T-helper 17 cell (primary cell): ENCODE measurements around the gene HID1. TPM values are rescaled to one million over a fixed set of nuclear protein-coding genes. Genes with fewer than 3 reads are reported as not detected.

ENCODE experiments used
- ATAC-seq: fragments of 150-1000 bp; cut with Tn5 transposase; 2 replicates; pipeline ENCODE4 v1.10.0; 2021; ENCODE audit warnings: mild to moderate bottlenecking, moderate library complexity
- DNase-seq, 3 donors: peaks; one replicate each; pipeline versions ENCODE4 v3.0.0 to v3.0.0-alpha.2; 2020 to 2021
- H3K9me3 ChIP-seq: one replicate; pipeline ENCODE4 v1.7.0; 2013; ENCODE audit warnings: low read length, mild to moderate bottlenecking; ENCODE audit not compliant: control insufficient read depth, poor library complexity, severe bottlenecking
- H3K27ac Mint-ChIP-seq: one replicate; pipeline ENCODE4 v1.8.0; 2022; ENCODE audit warnings: mild to moderate bottlenecking, moderate library complexity, mixed read lengths
- H3K27me3 Mint-ChIP-seq: one replicate; pipeline ENCODE4 v1.8.0; 2022; ENCODE audit warnings: mixed read lengths
- H3K36me3 Mint-ChIP-seq: one replicate; pipeline ENCODE4 v1.8.0; 2022; ENCODE audit warnings: low read depth, mixed read lengths
- H3K4me1 Mint-ChIP-seq: one replicate; pipeline ENCODE4 v1.8.0; 2022; ENCODE audit warnings: mild to moderate bottlenecking, mixed read lengths
- H3K4me3 Mint-ChIP-seq: one replicate; pipeline ENCODE4 v1.8.0; 2022; ENCODE audit warnings: mild to moderate bottlenecking, moderate library complexity, mixed read lengths
- total RNA-seq, 4 donors: library from RNA in 2 of 4; stranded (reverse) in 2 of 4; gene quantifications; one replicate each; pipeline ENCODE4 v1.2.3 and lab custom pipeline; 2022 to 2026

HID1 gene
- total RNA-seq, 2 donors from 2014 or later: 10.6 to 14.9 TPM

DNA sequence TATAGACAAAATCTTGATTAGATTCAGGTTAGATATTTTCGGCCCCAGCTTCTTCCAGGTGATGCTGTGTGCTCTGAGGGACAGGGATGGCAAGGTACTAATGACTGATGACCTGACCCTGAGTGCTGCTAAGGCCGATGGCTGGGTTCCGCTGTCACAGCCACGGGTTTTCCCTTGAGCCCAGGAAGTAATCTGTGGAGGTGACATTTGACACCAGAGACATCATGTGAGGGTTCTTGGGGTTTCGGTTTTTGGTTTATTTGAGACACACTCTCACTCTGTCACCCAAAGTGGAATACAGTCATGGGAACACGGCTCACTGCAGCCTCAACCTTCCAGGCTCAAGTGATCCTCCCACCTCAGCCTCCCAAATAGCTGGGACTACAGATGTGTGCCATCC is 27.0 kb downstream of the HID1 start:
- Mint-ChIP-seq H3K27me3 (peaks cover 43% of the 10 kb centered on the region), H3K4me3 (no peak overlapping the region), H3K27ac (no peak overlapping the region), H3K4me1 (no peaks in the 10 kb centered on the region), H3K36me3 (no peaks in the 10 kb centered on the region)
- no peak for DNase-seq
- H3K9me3 ChIP-seq: no peaks in the 10 kb centered on the region
- no peak for ATAC-seq

DNA sequence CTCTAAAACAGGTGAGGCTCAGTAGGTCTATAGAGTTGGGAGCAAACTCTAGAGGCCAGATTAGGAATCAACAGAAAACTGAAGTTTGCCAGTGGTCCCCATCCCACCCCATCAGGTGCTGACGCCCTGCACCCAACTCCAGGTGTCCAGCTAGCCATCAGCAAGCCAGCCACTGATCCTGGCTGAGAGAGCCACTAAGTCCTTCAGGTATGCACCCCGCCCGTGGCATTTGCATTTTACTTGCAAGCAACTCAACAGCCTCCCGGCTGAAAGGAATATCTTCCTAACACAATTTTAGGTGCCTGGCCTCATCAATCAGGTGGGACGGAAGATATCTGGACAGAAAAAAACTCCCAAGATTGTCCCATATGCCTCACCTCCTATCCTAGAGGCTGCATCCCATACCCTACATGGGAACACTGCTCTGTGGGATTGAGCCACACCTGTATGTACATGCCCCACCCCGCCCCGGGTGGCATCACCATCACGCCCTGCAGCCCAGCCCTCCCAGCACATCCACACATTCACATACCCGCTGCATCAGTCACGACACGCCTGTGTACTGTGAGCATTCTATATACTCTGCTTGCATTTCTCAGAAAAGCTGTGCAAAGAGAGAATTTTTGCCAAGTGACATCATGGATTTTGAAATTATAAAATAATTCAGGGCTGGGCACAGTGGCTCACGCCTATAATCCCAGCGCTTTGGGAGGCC is 28.6 kb downstream of the HID1 start:
- Mint-ChIP-seq H3K4me1 (peaks cover 3% of the 10 kb centered on the region), H3K27ac (no peak overlapping the region), H3K36me3 (peaks cover 4% of the 10 kb centered on the region), H3K4me3 (no peak overlapping the region), H3K27me3 (peaks cover 51% of the 10 kb centered on the region)
- DNase-seq (no peak), ATAC-seq (no peak)
- no peaks in the 10 kb centered on the region for H3K9me3 ChIP-seq

DNA sequence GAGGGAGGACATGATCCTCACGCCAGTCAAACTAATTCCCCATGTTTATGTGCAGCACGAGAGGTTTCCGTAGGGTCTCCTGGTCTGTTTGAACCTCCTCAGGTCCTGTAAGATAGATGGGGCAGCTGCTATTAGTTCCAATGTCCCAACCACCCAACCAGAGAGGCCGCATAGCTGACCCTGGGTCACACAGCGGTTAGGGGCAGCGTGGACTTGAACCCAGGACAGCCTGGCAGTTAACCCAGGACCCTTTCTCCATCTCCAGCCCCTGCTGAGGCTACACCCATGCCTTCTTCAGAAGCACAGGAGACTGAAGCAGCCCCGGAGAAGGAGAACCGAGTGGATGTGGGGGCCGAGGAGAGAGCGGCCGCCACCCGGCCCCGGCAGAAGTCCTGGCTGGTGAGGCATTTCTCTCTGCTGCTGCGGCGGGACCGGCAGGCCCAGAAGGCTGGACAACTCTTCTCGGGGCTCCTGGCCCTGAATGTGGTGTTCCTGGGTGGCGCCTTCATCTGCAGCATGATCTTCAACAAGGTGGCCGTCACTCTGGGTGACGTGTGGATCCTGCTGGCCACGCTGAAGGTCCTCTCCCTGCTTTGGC is 31.3 kb downstream of the HID1 start:
- no peaks in the 10 kb centered on the region for H3K9me3 ChIP-seq
- ATAC-seq (no peak), DNase-seq (no peak)
- Mint-ChIP-seq H3K4me1 (peaks cover 6% of the 10 kb centered on the region), H3K36me3 (peaks cover 6% of the 10 kb centered on the region), H3K27ac (no peak overlapping the region), H3K4me3 (no peak overlapping the region), H3K27me3 (peaks cover 66% of the 10 kb centered on the region)

DNA sequence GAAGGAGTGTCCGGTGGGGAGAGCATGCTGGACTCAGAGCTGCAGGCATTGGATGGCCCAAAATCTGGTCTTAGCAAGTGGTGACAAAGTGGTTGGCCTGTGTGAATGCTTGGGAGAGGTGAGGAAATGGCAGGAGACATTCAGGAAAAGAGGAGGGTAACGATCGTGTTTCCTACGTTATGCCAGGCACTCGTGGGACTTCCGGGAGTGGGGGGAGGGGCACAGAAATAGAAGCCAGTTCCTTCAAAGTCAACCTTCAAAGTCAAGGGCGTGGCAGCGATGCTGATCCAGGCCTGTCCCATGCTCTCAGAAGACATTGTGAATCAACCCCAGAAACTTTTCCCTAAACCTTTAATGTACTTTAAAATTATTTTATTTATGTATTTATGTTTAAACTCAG is 33.0 kb downstream of the HID1 start:
- Mint-ChIP-seq H3K4me3 (no peak overlapping the region), H3K36me3 (peaks cover 6% of the 10 kb centered on the region), H3K27me3 (peaks cover 71% of the 10 kb centered on the region), H3K27ac (no peak overlapping the region), H3K4me1 (peaks cover 6% of the 10 kb centered on the region)
- ATAC-seq (no peak), DNase-seq (no peak)
- H3K9me3 ChIP-seq: no peaks in the 10 kb centered on the region

DNA sequence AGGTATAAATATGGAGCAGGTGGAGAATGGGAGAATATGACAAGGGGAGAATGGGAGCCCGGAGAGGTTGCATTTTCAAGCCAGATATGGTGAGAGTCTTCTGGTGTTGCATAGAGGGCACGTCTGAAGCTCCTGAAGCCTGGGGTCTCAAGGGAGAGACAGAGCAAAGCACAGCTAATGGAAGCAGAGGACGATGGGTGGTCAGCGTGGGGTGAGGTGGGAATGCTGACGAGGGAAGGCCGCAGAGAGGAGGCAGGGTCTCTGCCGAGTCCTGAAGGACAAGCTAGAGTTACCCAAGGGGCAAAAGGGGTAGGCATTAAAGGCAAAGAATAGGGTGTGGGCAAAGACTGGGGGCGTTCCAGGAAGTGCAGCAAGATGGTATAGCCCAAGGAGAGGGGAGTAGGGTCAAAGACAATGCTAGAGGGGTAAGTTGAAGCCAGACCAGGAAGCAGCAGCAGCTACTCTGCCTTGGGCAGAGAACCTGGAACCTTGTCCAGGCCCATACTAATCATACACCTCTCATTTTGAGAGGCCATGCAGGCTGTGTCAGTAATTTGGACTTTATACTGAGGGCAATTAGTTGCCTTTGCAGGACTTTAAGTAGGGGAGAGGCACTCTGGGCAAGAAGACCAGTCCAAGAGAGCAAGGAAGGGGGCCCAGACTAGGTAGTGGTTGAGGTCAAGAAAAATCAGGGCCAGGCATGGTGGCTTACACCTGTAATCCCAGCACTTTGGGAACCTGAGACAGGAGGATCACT is 34.2 kb downstream of the HID1 start:
- Mint-ChIP-seq H3K27me3 (peaks cover 72% of the 10 kb centered on the region), H3K27ac (no peak overlapping the region), H3K36me3 (peaks cover 6% of the 10 kb centered on the region), H3K4me3 (no peak overlapping the region), H3K4me1 (peaks cover 6% of the 10 kb centered on the region)
- no peaks in the 10 kb centered on the region for H3K9me3 ChIP-seq
- no peak for DNase-seq
- no peak for ATAC-seq

DNA sequence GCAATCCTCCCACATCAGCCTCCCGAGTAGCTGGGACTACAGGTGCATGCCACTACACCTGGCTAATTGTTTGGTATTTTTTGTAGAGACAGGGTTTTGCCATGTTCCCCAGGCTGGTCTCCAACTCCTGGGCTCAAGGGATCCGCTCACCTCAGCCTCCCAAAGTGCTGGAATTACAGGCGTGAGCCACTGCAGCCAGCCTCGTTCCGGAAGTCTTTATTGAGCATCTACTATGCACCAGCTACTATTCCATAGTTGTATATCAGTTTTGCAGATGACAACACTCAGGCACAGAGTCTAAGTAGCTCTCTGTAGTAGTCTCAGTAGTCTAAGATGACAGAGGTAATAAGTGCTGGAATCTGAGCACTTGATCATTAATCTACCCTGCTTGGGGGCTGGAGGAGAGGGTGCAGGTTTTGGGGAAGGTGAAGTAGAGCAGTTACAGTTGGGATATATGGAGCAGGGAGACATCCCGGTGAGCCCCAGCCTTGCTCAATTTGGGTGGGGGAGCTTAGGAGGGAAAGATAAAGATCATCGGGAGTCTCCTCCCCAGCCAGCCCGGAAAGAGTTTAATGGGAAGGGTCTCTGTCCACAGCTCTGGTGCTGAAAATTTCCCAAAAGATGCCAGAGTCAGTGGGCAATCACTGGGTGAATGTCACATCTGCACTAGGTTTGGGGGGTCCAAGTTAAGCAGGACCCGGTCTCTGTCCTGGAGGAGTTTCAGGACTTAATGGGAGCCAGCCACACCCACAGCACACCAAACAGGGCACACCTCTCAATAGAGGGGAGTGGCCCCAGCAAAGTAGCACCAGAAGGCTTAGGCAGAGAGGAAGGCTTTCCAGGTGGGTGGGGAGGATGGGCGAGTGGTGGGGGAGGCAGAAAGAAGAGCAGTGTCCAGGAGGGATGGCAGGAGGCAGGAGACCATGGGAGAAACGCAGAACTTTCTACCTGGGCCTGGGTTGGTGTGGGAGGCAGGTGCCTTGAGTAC is 35.2 kb downstream of the HID1 start:
- DNase-seq (no peak), ATAC-seq (no peak)
- Mint-ChIP-seq H3K27ac (no peak overlapping the region), H3K4me1 (peaks cover 6% of the 10 kb centered on the region), H3K4me3 (no peak overlapping the region), H3K36me3 (peaks cover 6% of the 10 kb centered on the region), H3K27me3 (peaks cover 72% of the 10 kb centered on the region)
- no peaks in the 10 kb centered on the region for H3K9me3 ChIP-seq

DNA sequence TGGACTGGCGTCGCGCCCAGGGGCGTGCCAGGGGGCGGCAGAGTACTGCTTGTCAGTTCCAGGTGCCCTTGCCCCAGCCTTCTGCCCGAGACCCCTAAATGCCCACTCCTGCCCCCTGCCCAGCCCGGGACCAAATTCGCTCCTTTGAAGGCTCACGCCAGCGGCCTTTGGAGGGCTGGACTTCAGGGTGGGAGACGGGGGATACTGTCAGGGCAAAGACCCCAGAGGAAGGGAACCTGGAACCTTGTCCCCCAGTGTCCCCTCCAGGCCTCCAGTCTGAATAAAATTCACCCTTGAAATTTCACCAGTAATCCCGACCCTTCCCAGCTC is 36.1 kb downstream of the HID1 start:
- Mint-ChIP-seq H3K36me3 (peaks cover 6% of the 10 kb centered on the region), H3K27me3 (peaks cover 74% of the 10 kb centered on the region), H3K4me1 (peaks cover 6% of the 10 kb centered on the region), H3K27ac (no peak overlapping the region), H3K4me3 (no peak overlapping the region)
- ATAC-seq: no peak
- H3K9me3 ChIP-seq: no peaks in the 10 kb centered on the region
- no peak for DNase-seq

DNA sequence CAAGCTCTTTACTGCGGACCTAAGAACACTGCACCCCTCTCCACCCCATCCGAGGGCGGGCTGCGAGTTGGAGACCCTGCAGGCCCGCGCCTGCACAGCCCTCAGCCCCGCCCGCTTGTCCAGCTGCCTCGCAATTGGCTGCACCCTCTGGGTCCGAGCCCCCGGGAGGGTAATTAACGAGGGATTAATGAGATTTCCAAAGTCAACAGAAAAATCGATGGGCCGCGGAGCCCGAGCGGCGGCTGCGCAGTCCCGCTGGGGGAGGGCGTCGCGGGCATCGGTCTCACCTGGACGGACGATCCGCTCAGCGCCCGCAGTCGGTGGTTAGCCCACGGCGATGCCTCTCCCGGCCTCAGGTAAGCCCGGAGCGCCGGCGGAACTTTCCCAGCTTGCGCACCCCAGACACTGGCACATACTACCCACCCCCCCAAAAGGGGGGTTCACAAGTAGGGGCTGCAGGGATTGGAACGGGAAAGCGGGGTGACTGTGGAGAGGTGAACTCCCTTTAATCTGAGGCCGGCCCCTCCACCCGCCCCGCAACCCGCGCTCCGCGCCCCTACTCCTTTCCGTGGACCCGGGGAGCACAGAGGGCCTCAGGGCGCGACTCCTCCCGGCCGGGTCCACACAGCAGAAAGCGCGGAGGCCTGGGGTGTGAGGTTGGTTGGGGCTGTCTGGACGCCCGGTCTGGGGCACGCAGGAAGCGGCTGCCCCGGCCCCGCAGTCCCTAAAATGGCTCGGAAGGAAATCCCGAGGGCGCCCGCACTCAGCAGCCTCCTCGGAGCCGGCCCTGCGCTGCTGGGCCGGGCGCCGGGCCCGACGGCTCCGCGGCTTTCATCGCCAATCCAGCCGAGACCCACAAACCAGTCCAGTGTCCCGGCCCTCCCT is 36.7 kb downstream of the HID1 start, which contains the start of gene OTOP3:
OTOP3 (plus strand) TSS at position 314 of the 885 bp plus-strand sequence; CDS start at position 338, 24 bp downstream.
- DNase-seq (no peak), ATAC-seq (no peak)
- Mint-ChIP-seq H3K27ac (no peak within 1 kb of the TSS), H3K36me3 (peaks cover 6% of the 10 kb centered on the region), H3K27me3 (peaks cover 78% of the 10 kb centered on the region), H3K4me3 (no peak within 1 kb of the TSS), H3K4me1 (peaks cover 9% of the 10 kb centered on the region)
- no peaks in the 10 kb centered on the region for H3K9me3 ChIP-seq

DNA sequence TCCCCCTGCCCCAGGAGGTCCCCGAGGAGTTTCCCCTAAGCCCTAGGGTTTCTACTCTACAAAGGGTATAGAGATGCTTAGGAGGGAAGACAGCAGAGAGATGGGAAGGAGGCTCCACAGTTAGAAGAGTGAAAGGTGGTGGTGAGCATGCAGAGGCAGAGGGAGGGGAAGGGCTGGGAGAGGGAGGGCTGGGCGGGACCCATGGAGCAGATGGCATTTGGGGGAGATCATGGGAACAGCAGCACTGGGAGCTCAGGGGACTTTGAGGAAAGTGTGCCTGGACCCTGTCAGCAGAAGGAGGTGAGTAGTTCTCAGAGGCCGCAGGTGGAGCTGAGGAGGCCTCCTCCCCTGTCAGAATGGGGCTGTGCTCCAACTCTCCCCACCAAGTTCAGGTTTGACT is 37.5 kb downstream of the HID1 start:
- Mint-ChIP-seq H3K36me3 (peaks cover 10% of the 10 kb centered on the region), H3K27ac (no peak overlapping the region), H3K4me3 (no peak overlapping the region), H3K4me1 (peaks cover 9% of the 10 kb centered on the region), H3K27me3 (peaks cover 78% of the 10 kb centered on the region)
- no peak for ATAC-seq
- DNase-seq: no peak
- H3K9me3 ChIP-seq: no peaks in the 10 kb centered on the region

DNA sequence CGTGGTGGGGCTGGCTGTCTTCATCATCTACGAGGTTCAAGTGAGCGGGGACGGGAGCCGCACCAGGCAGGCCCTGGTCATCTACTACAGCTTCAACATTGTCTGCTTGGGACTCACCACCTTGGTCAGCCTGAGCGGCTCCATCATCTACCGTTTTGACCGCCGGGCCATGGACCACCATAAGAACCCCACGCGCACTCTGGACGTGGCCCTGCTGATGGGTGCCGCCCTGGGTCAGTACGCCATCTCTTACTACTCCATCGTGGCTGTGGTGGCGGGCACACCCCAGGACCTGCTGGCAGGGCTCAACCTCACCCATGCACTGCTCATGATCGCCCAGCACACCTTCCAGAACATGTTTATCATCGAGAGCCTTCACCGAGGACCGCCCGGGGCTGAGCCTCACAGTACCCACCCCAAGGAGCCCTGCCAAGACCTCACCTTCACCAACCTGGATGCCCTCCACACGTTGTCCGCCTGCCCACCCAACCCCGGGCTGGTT is 42.0 kb downstream of the HID1 start:
- Mint-ChIP-seq H3K4me3 (no peak overlapping the region), H3K27ac (no peak overlapping the region), H3K27me3 (peaks cover 81% of the 10 kb centered on the region), H3K4me1 (peaks cover 5% of the 10 kb centered on the region), H3K36me3 (peaks cover 8% of the 10 kb centered on the region)
- no peaks in the 10 kb centered on the region for H3K9me3 ChIP-seq
- ATAC-seq: no peak
- DNase-seq: no peak

DNA sequence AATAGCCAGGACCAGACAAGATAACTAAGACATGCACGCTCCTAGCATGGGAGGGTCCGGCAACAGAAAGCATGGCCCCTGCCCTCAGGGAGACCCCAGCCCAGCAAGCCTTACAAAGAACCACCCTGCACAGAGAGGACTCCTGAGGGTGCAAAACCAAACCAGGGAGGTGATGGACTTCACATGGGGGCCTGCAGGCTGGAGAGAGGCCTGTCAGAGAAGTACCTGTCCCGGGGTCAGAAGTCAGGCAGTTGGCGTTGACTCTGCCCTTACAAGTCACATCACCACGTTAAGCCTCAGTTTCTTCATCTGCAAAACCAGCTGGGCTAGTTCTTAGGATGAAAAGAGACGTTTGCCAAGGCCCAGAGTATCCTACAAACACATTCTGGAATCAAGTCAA is 43.8 kb downstream of the HID1 start:
- ATAC-seq (no peak), DNase-seq (no peak)
- Mint-ChIP-seq H3K4me3 (no peak overlapping the region), H3K4me1 (peaks cover 11% of the 10 kb centered on the region), H3K27me3 (peaks cover 87% of the 10 kb centered on the region), H3K36me3 (peaks cover 9% of the 10 kb centered on the region), H3K27ac (peak overlapping the region; percentile 32)
- H3K9me3 ChIP-seq: no peaks in the 10 kb centered on the region

DNA sequence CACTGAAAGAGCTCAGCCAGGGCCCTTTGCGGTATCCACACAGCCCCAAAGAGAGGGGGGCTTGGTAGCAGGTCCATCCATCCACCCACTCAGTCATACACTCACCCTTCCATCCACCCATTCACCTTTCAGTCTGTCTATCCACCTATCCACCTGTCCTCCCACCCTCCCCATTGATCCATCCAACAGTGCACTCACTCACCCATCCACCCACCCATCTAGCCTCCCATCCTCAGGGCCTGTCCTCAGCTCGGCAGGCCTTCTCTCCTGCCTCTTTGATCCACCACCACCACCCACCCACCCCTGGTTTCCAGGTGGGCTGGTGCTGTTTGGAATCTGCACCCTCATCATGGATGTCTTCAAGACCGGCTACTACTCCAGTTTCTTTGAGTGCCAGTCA is 47.3 kb downstream of the HID1 start:
- H3K27ac Mint-ChIP-seq: no peak overlapping the region
- peak overlapping the region; percentile 36 for H3K4me3 Mint-ChIP-seq
- H3K4me1 Mint-ChIP-seq: peaks cover 10% of the 10 kb centered on the region
- no peak for DNase-seq
- peaks cover 65% of the 10 kb centered on the region for H3K27me3 Mint-ChIP-seq
- H3K9me3 ChIP-seq: no peaks in the 10 kb centered on the region
- no peak for ATAC-seq
- peaks cover 5% of the 10 kb centered on the region for H3K36me3 Mint-ChIP-seq
